GM18505 (cell line): ENCODE measurements around the gene UTS2R.
"Not testable (repeated sequence)": the region's sequence is repeated elsewhere in the genome, so short reads cannot be mapped to it uniquely, and the experiment has no call there.

Source experiments
- ATAC-seq: cut with Tn5 transposase; IDR thresholded peaks from one replicate; pipeline ENCODE4 v1.9.1; 2021; ENCODE audit not compliant: unreplicated experiment
- POLR2A ChIP-seq: IDR thresholded peaks from 4 replicates; pipeline ENCODE4 v1.6.1; 2011; ENCODE audit warnings: borderline replicate concordance; ENCODE audit not compliant: insufficient read depth, insufficient read length; ENCODE audit errors: extremely low read depth

UTS2R gene

DNA sequence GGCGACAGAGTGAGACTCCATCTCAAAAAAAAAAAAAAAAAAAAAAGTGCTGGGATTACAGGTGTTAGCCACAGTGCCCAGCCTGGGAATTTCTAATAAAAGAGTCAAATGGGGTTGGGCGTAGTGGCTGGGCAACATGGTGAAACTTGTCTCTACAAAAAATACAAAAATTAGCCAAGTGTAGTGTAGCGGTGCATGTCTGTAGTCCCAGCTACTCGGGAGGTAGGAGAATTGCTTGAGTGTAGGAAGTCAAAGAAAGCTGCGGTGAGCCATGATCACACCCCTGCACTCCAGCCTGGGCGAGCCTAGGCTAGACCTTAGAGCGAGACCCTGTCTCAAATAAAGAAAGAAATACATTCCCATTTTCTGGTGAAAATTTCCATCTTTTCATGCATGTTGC, 2.4 kb upstream of the UTS2R start:
- TF ChIP-seq POLR2A: no peak
- ATAC-seq: no peak

DNA sequence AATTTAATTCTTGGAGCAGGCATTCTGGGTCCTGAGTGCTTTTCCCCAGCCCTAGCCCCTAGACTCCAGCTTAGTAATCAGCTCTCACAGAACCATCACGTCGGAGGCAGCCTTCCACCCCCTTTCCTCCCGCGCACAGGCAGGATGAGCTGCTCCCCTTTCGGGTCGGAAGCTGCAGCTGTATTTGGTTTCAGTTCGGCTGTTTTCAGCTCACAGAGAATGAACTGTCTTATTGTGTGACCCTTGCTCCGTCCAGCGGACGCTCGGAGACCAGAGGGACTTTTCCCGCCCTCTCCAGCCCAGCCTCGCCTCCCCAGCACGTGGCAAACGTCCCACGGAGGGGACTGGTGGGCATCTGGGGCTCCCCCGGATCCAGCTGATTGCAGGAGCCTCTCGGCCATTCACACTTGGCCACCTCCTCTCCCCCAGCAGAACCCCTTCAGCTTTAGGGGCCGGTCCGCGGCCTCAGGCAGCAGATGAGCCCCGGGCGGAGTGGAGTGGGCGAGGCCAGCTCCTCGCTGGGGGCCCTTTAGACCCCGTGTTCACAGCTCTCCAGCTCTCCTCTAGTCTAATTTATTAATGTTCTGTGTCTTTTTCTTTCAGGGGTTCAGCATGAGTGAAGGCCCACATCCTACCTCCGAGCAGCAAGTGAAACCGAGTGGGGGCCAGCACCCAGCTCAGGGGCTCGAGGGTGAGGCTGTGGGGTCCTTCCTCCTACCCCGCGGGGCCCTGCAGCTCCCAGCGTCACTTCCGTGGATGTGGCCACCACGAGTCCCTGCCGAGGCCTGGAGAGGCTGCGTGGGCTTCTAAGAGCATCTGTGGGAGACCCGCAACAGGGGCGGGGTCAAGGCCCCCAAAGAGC, 863 bp upstream of the UTS2R start:
- no peak for ATAC-seq
- TF ChIP-seq POLR2A: no peak

DNA sequence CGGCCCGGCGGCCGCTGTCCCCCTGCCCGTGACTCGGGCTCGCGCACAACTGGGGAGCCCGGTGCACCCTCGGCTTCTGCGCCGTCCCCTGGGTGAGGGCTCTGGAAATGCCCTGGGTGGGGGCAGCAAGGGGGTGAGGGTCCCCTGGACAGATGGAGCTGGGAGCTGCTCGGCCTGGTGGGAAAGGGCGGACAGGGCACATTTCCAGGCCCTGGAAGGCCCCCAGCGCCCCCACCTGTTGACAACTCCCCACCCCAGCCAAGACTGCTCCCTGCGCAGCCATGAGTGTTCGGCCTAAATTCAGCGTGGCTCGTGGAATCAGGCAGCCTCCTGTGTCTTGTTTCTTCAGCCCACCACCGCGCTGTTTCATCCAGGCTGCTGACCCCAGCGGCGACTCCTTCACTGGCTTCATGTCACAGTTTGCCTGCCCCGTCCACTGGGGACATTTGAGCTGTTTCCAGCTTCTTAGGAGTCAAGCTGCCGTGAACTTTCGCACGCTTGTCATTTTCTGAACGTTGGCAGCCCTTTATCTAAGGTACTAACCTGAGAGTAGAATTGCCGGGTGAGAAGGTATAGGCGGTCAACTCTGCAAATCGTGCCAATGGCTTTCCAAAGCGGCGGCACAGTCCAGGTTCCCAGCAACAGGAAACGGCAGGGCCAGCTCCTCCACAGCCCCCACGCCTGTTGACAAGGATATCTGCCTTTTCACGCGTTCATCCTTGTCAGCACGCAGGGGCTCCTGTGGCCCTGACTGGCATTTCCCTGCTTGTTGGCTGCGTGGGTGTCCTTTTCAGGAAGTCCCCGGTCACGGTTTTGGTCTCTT, 895 bp downstream of the UTS2R start:
- TF ChIP-seq POLR2A: no peak
- no peak for ATAC-seq

DNA sequence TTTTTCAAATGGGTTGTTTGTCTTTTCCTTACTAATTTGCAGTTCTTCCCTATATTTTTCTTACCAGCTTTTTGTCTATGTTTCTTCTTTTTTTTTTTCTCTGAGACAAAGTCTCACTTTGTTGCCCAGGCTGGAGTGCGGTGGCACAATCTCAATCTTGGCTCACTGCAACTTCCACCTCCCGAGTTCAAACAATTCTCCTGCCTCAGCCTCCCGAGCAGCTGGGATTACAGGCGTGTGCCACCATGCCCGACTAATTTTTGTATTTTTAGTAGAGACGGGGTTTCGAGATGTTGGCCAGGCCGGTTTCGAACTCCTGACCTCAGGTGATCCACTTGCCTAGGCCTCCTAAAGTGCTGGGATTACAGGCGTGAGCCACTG, 1.5 kb downstream of the UTS2R start:
- ATAC-seq: not testable (repeated sequence)

DNA sequence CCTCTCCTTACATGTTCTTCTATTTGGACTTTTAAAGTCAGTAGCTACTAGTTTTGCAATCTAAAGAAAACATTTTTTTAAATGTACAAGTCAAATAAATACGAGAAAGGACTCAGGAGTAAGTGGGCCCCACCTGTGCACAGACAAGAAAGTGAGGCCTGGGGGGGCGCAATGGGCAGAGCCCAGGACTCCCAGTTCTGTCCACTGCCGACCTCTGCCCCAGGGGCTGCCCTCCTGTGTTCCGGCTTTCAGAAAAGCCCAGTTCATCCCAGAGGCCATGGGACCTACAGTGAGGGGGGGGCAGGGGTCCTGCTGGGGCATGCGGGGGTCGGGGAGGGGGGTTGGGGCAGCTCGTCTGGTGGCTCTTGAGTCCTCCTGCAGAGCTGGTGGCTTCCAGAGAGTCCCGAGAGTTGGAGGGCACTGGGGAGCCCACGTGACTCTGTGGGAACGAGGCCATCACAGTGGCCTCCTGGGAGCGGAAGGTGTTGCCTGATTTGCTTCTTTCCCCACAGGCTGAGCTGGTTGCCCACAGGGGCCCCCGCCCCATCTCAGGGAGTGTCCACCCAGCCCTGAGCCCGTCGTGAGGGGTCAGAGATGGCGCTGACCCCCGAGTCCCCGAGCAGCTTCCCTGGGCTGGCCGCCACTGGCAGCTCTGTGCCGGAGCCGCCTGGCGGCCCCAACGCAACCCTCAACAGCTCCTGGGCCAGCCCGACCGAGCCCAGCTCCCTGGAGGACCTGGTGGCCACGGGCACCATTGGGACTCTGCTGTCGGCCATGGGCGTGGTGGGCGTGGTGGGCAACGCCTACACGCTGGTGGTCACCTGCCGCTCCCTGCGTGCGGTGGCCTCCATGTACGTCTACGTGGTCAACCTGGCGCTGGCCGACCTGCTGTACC, 2.4 kb downstream of the UTS2R start:
- ATAC-seq: no peak
- no peak for TF ChIP-seq POLR2A

DNA sequence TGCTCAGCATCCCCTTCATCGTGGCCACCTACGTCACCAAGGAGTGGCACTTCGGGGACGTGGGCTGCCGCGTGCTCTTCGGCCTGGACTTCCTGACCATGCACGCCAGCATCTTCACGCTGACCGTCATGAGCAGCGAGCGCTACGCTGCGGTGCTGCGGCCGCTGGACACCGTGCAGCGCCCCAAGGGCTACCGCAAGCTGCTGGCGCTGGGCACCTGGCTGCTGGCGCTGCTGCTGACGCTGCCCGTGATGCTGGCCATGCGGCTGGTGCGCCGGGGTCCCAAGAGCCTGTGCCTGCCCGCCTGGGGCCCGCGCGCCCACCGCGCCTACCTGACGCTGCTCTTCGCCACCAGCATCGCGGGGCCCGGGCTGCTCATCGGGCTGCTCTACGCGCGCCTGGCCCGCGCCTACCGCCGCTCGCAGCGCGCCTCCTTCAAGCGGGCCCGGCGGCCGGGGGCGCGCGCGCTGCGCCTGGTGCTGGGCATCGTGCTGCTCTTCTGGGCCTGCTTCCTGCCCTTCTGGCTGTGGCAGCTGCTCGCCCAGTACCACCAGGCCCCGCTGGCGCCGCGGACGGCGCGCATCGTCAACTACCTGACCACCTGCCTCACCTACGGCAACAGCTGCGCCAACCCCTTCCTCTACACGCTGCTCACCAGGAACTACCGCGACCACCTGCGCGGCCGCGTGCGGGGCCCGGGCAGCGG, 3.2 kb downstream of the UTS2R start:
- TF ChIP-seq POLR2A: no peak
- no peak for ATAC-seq

DNA sequence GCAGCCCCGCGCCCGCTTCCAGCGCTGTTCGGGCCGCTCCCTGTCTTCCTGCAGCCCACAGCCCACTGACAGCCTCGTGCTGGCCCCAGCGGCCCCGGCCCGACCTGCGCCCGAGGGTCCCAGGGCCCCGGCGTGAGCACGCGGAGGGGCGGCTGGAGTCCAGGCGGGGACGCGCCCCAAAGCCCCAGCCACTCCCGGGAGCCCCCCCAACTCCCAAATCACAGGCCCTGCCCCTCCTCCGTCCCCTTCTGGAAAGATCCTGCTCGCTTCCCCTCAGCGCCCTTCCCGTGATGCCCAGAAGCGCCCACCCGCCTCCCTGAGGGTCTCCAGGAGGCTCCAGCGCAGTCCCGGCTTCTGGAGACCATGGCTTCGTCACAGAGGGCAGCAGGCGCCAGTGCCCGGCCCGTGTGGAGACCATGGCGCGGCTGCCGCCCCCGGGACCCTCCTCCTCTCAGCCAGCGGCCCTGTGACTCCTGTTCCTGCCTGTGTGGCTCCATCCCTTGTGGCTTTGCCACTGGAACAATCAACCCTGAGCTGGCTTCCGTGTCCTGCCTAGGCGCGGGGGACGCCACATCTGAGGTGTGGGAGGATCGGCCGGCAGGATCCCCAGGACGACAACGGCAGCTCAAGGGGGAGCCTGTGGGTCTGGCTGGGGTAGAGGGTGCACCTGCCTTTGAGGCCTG, 3.9 kb downstream of the UTS2R start:
- ATAC-seq: no peak

DNA sequence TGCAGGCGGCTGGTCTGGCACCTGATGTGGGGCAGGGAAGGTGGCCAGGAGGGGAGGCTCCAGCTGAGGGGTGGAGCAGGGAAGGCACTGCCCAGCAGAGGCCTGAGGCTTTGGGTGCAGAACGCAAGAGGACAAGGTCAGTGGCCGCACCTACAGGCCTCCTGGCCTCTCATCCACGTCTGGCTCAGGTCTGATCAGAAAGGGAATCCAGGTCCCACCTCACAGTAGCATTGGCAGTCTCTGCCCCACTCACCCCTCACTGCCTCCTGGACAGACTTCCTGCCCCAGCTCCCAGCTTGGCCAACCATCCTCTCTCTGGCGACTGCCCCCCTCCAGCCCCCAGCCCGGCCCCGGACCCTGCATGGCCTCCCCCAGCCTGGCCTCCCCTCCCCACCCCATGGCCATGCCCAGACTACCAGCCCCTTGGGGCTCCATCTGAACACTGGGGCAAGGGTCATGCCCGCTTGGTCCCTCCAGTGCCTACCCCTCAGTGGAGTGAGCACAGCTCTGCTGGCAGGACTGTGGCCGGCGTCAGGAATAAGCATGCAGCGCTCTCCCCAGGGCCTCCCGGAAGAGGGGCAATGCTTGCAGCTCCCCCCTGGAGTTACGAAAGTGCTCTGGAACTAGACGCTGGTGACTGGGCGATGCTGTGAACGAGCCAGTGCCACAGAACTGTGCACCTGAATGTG, 4.6 kb downstream of the UTS2R start:
- ATAC-seq: no peak
- no peak for TF ChIP-seq POLR2A

More for the DNA sequence above, 3.9 kb downstream of the UTS2R start:
- TF ChIP-seq POLR2A: no peak

DNA sequence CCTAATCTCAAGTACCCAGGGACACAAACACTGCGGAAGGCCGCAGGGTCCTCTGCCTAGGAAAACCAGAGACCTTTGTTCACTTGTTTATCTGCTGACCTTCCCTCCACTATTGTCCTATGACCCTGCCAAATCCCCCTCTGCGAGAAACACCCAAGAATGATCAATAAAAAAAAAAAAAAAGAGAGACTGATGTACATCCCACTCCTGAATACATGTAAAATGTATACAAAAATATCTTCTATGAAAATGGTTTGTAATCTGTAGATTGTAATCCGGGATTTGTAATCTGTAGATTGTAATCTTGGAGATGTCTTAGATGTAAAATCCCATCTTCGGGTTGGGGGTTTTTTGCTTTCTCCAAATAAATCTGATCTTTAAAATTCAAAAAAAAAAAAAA, 5.7 kb downstream of the UTS2R start:
- not testable (repeated sequence) for ATAC-seq

DNA sequence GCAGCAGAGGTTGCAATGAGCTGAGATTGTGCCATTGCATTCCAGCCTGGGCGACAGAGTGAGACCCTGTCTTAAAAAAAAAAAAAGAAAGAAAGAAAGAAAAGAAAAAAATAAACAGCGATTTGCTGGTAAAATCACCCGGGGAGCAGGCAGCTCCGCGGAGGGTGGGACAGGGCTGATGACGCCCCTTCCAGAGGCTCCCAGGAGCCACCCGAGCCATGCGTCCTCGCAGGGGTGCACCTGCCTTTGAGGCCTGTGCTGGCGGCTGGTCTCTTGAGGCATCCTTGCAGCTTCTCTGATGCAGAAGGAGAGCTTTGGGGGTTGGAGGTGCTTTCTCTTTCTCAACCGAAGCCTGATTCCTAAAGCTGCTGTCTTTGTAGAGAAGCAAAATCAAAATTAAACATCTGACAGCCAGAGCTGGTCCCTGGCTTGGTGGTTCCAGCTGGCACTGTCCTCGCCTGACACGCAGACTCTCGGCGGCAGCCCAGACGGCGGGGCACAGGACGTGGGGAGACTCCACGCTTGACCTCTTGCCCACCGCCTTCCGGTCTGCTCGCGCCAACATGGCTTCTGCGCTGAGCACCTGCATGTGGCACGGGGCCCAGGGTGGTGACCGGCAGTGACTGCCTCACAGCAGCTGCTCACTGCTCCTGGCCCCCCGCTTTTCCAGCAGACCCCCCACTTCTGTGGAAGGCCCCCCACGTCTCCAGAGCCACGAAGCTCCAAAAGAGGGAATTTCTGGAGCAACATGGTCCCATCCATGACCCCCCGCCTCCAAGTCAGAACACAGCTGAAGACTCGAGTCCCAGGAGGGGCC, 6.6 kb downstream of the UTS2R start:
- no peak for TF ChIP-seq POLR2A
- ATAC-seq: no peak

DNA sequence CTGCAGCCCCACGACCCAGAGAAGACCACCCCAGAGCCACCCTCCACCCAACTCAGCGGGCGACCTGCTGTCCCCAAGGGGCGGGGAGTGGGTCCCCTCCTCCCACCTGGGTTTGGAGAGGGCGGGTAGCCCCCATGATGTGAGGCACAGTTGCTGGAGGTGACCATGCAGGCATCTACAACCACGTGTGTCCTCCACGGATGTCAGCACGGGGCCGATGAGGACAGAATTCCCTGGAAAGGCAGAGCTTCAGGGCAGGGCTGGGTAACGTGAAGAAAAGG, 7.1 kb downstream of the UTS2R start:
- TF ChIP-seq POLR2A: no peak
- ATAC-seq: no peak
